HEK293T (cell line): ENCODE results near the gene PITRM1.

Experiments
- ARNT ChIP-seq: fragments of 450-650 bp; IDR thresholded peaks from 2 replicates; pipeline ENCODE4 v1.6.1; 2017; ENCODE audit warnings: mild to moderate bottlenecking
- BHLHE40 ChIP-seq: fragments of 450-650 bp; IDR thresholded peaks from 2 replicates; pipeline ENCODE4 v1.6.1; 2016; ENCODE audit warnings: mild to moderate bottlenecking, moderate library complexity, borderline replicate concordance
- ELF4 ChIP-seq: fragments of 450-650 bp; IDR thresholded peaks from 2 replicates; pipeline ENCODE4 v1.6.1; 2017; ENCODE audit warnings: antibody characterized with exemption
- FOXK2 ChIP-seq: fragments of 450-650 bp; IDR thresholded peaks from 2 replicates; pipeline ENCODE4 v1.6.1; 2016; ENCODE audit warnings: mild to moderate bottlenecking
- L3MBTL2 ChIP-seq: fragments of 450-650 bp; conservative IDR thresholded peaks from 2 replicates; pipeline ENCODE4 v1.6.1; 2016; ENCODE audit warnings: mild to moderate bottlenecking
- NFRKB ChIP-seq: fragments of 450-650 bp; IDR thresholded peaks from 2 replicates; pipeline ENCODE4 v1.6.1; 2016; ENCODE audit warnings: mild to moderate bottlenecking, moderate library complexity
- SP1 ChIP-seq: fragments of 450-650 bp; IDR thresholded peaks from 2 replicates; pipeline ENCODE4 v1.6.1; 2017
- SUZ12 ChIP-seq: fragments of 450-650 bp; IDR thresholded peaks from 2 replicates; pipeline ENCODE4 v1.6.1; 2016; ENCODE audit warnings: mild to moderate bottlenecking

DNA sequence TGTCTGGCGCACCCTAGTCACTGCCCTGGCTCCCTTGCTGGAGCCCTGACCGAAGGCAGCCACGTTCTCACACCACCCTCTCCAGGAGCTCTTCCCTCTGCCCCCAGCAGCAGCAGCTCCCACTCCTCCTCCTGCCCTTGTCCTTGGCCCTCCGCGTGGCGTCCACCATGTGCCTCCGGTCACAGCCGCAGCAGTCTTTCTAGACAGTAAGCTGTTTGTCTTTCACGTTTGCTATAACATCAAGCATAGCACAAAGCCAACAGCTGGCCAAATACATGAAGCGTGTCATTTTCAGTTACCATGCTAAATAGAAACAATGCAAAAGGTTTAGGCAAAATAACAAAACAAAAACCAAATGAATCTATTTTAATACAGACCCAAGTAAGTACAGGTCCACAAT lies 3.3 kb downstream of the PITRM1 start:
- no peak for TF ChIP-seq SP1
- TF ChIP-seq BHLHE40, result no peak
- no peak for TF ChIP-seq NFRKB
- no peak for TF ChIP-seq ARNT
- no peak for TF ChIP-seq SUZ12
- no peak for TF ChIP-seq ELF4
- TF ChIP-seq FOXK2, result no peak
- TF ChIP-seq L3MBTL2, result no peak
